Activated B cell treated with CpG ODN at 0.5 μM for 24 hours (primary cell): ENCODE measurements around the gene PMEL. TPM values are rescaled to one million over a fixed set of nuclear protein-coding genes. Genes with fewer than 3 reads are reported as not detected.

ENCODE experiments used
- ATAC-seq: fragments of 200-7000 bp; cut with Tn5 transposase; one replicate; pipeline ENCODE4 v1.10.0; 2021; ENCODE audit warnings: low read depth, mild to moderate bottlenecking, moderate library complexity
- CTCF ChIA-PET: fragments of 350-600 bp; sonication (Branson Sonifier 250); formaldehyde crosslinking; loops from one replicate; lab custom pipeline; 2021; ENCODE audit warnings: antibody characterized with exemption; lab: Charles Lee
- POLR2A ChIA-PET: fragments of 350-600 bp; sonication (Branson Sonifier 250); formaldehyde crosslinking; loops from one replicate; lab custom pipeline; 2021; ENCODE audit warnings: antibody characterized with exemption; lab: Charles Lee
- DNase-seq: peaks from one replicate; pipeline ENCODE4 v3.0.0; 2022
- H3K27ac Mint-ChIP-seq: one replicate; pipeline ENCODE4 v1.8.0; 2020; ENCODE audit warnings: mixed read lengths
- H3K27me3 Mint-ChIP-seq: one replicate; pipeline ENCODE4 v1.8.0; 2021; ENCODE audit warnings: mixed read lengths
- H3K36me3 Mint-ChIP-seq: one replicate; pipeline ENCODE4 v1.8.0; 2021; ENCODE audit warnings: low read depth, mixed read lengths
- H3K4me1 Mint-ChIP-seq: one replicate; pipeline ENCODE4 v1.8.0; 2021; ENCODE audit warnings: mixed read lengths
- H3K4me3 Mint-ChIP-seq: one replicate; pipeline ENCODE4 v1.8.0; 2020; ENCODE audit warnings: mild to moderate bottlenecking, mixed read lengths
- H3K9me3 Mint-ChIP-seq: one replicate; pipeline ENCODE4 v1.8.0; 2020; ENCODE audit warnings: mixed read lengths
- intact Hi-C: fragments of 100-400 bp; cut with micrococcal nuclease; formaldehyde crosslinking; loops from one replicate; pipeline ENCODE4 v1.15.1; 2024
- total RNA-seq: library from RNA; stranded (reverse); gene quantifications from 2 replicates; pipeline ENCODE4 v1.2.3, GENCODE V29; 2022
- TF ChIP-seq, protein P1 (sequence below): fragments of 200-600 bp; IDR thresholded peaks from one replicate; pipeline ENCODE4 v1.8.0; 2022; ENCODE audit warnings: antibody characterized with exemption, mild to moderate bottlenecking

Gene PMEL
- total RNA-seq, 1 donor from 2014 or later = not detected

DNA sequence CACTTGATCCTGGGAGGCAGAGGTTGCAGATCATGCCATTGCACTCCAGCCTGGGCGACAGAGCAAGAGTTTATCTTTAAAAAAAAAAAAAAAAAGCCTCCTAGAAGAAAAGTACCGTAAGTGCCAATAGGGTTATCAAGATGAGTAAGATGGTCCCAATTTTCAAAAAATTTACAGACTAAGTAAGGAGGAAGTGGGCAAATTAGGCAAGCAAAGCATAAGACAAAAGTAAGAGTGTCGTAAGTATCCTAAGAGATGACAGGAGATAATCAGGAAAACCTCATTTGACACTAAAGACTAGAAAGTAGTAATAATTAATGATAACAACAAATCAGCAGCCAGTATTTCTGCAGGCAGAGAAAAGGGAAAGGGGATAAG, 50.4 kb downstream of the PMEL start:
- TF ChIP-seq, protein P1, sequence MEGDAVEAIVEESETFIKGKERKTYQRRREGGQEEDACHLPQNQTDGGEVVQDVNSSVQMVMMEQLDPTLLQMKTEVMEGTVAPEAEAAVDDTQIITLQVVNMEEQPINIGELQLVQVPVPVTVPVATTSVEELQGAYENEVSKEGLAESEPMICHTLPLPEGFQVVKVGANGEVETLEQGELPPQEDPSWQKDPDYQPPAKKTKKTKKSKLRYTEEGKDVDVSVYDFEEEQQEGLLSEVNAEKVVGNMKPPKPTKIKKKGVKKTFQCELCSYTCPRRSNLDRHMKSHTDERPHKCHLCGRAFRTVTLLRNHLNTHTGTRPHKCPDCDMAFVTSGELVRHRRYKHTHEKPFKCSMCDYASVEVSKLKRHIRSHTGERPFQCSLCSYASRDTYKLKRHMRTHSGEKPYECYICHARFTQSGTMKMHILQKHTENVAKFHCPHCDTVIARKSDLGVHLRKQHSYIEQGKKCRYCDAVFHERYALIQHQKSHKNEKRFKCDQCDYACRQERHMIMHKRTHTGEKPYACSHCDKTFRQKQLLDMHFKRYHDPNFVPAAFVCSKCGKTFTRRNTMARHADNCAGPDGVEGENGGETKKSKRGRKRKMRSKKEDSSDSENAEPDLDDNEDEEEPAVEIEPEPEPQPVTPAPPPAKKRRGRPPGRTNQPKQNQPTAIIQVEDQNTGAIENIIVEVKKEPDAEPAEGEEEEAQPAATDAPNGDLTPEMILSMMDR = no peak
- no peak for DNase-seq
- Mint-ChIP-seq H3K4me1 (peaks cover 21% of the 10 kb centered on the region), H3K9me3 (no peaks in the 10 kb centered on the region), H3K4me3 (no peak overlapping the region), H3K27ac (peak overlapping the region; percentile 9), H3K27me3 (no peaks in the 10 kb centered on the region), H3K36me3 (peaks cover 39% of the 10 kb centered on the region)
- no peak for ATAC-seq
- POLR2A ChIA-PET = interaction anchor here (0.6 kb wide), 1 partner anchor 202 kb away, joined by 8 read pairs; no protein-coding TSS in a partner anchor
- CTCF ChIA-PET = interaction anchor here (1.1 to 1.4 kb wide), 2 partner anchors 11 to 25 kb away, joined by 5 to 6 read pairs; no protein-coding TSS in a partner anchor
- intact Hi-C loops = no loop called here

DNA sequence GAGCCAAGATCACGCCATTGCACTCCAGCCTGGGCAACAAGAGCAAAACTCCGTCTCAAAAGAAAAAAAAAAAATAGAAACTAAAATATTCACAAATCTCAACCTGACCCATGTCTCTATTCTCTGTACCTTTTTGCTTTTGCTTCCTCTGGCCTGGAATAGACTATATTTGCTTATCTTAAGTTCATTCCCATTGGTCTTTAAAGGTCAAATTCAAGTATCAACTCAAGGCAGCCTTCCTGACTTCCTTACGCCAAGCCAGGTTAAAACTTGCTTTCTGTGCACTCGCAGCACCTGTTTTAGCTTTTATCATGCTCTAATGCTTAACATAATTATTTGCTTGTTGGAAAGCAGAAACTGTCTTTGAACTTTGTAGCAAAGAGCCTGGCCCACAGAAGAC, 52.9 kb downstream of the PMEL start:
- no peak for ATAC-seq
- CTCF ChIA-PET = interaction anchor here (0.7 kb wide), 1 partner anchor 71 kb away, joined by 3 read pairs; no protein-coding TSS in a partner anchor
- H3K27me3 Mint-ChIP-seq = no peaks in the 10 kb centered on the region
- POLR2A ChIA-PET = no interaction called here
- H3K4me3 Mint-ChIP-seq = no peak overlapping the region
- H3K27ac Mint-ChIP-seq = no peak overlapping the region
- H3K36me3 Mint-ChIP-seq = peaks cover 45% of the 10 kb centered on the region
- H3K4me1 Mint-ChIP-seq = peaks cover 21% of the 10 kb centered on the region
- TF ChIP-seq, protein P1 = no peak
- no peaks in the 10 kb centered on the region for H3K9me3 Mint-ChIP-seq
- intact Hi-C loops = no loop called here
- no peak for DNase-seq

DNA sequence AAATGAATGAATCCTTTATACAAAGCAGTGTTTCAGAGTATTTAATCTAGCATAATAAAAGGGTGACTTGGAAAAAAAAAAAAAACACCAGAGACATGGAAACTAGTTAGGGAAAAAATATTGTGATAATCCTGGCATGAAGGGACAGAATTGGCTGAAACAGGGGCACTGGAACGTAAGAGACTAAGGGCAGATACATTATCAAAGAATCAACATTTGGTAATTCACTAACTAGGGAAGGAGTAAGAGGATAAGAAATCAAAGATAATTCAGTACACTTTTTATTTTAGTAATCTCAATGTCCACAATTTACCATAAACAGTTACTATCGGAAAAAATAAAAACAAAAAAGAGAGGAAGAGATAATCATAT, 56.3 kb downstream of the PMEL start:
- H3K27ac Mint-ChIP-seq = no peak overlapping the region
- CTCF ChIA-PET = no interaction called here
- no peak for ATAC-seq
- no peak overlapping the region for H3K4me3 Mint-ChIP-seq
- no peaks in the 10 kb centered on the region for H3K27me3 Mint-ChIP-seq
- POLR2A ChIA-PET = no interaction called here
- peaks cover 14% of the 10 kb centered on the region for H3K4me1 Mint-ChIP-seq
- H3K9me3 Mint-ChIP-seq = no peaks in the 10 kb centered on the region
- TF ChIP-seq, protein P1 = no peak
- H3K36me3 Mint-ChIP-seq = peaks cover 29% of the 10 kb centered on the region
- DNase-seq = no peak
- intact Hi-C loops = no loop called here

DNA sequence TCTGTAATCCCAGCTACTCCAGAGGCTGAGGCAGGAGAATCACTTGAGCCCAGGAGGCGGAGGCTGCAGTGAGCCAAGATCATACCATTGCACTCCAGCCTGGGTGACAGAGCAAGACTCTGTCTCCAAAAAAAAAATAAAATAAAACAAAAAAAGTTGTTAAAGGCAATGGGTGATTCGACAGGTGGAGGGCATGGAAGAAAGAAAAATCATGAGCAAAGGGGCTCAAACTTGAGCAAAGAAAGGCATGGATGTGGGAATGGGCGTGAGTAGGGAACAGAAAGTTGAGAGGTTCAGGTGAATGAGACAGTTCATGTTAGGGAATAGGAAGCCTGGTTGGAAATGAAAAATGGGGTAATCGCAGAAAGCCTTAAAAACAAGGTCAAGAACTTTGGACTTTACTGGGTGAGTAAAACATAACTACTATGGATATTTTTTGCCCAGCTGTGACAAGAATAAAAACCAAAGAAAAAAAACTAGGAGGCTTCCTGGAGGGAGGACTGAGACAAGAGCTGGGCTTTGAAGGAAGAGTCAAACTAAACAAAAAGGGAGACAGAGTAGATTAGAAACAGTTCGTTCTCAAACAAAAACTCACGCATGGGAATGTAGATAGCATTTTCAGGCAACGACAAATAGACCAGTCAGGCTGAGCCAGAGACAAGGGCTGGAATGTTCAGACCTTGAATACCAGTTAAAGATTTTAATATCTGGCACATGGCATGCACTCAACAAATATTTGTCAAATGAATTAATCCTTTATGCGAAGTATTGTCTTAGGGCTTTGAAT, 56.9 kb downstream of the PMEL start:
- H3K4me3 Mint-ChIP-seq = no peak overlapping the region
- no peak overlapping the region for H3K27ac Mint-ChIP-seq
- peaks cover 23% of the 10 kb centered on the region for H3K36me3 Mint-ChIP-seq
- H3K27me3 Mint-ChIP-seq = no peaks in the 10 kb centered on the region
- H3K9me3 Mint-ChIP-seq = no peaks in the 10 kb centered on the region
- ATAC-seq = no peak
- intact Hi-C loops = no loop called here
- peaks cover 10% of the 10 kb centered on the region for H3K4me1 Mint-ChIP-seq
- TF ChIP-seq, protein P1 = no peak
- POLR2A ChIA-PET = no interaction called here
- CTCF ChIA-PET = no interaction called here
- no peak for DNase-seq

DNA sequence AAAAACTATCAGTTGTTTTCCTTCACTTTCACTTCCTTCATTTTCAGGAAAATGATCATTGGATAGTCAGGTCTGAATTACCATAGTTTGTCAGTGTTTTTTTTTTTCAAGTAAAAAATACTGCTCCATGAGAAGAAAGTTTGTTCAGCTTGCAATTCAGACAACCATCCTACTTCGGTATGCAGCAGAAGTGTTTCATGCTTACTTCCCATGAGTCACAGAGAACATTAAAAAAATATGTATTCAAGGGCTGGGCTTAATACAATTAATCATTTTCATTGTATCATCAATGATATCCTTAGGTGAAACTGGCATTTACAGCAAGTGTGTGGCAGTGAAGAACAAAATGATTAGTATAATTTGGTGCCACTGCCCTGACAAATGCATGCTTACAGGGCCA, 59.8 kb downstream of the PMEL start:
- no peaks in the 10 kb centered on the region for H3K27me3 Mint-ChIP-seq
- H3K27ac Mint-ChIP-seq = no peak overlapping the region
- ChIA-PET CTCF (no interaction called here), POLR2A (no interaction called here)
- no peak overlapping the region for H3K4me3 Mint-ChIP-seq
- H3K4me1 Mint-ChIP-seq = peaks cover 4% of the 10 kb centered on the region
- H3K36me3 Mint-ChIP-seq = peaks cover 38% of the 10 kb centered on the region
- no peaks in the 10 kb centered on the region for H3K9me3 Mint-ChIP-seq
- intact Hi-C loops = no loop called here
- no peak for DNase-seq
- no peak for ATAC-seq
- TF ChIP-seq, protein P1 = no peak

Other genes with a start within 250 kb of the PMEL start
- 91.0 and 104 TPM in 2 replicates for gene BLOC1S1, start 250.0 kb downstream of the PMEL start, total RNA-seq
- gene RDH5, start 245.6 kb downstream of the PMEL start, total RNA-seq = 10.3 and 16.5 TPM in 2 replicates
- gene CD63, start 237.0 kb downstream of the PMEL start, total RNA-seq = 104 and 111 TPM in 2 replicates
- 5.2 and 6.4 TPM in 2 replicates for gene GDF11, start 222.9 kb downstream of the PMEL start, total RNA-seq
- 53.6 and 58.7 TPM in 2 replicates for gene SARNP, start 148.3 kb downstream of the PMEL start, total RNA-seq
- 68.0 and 70.9 TPM in 2 replicates for gene ORMDL2, start 148.0 kb downstream of the PMEL start, total RNA-seq
- 34.2 and 37.4 TPM in 2 replicates for gene DNAJC14, start 136.5 kb downstream of the PMEL start, total RNA-seq
- gene MMP19, start 123.1 kb downstream of the PMEL start, total RNA-seq = 0.31 TPM in 1 of 2 replicates, not detected in the other
- 39.6 and 41.7 TPM in 2 replicates for gene PYM1, start 38.1 kb downstream of the PMEL start, total RNA-seq
- 86.8 and 95.9 TPM in 2 replicates for gene DGKA, start 34.9 kb downstream of the PMEL start, total RNA-seq
- 25.7 and 29.0 TPM in 2 replicates for gene CDK2, start 788 bp upstream of the PMEL start, total RNA-seq
- 82.1 and 83.8 TPM in 2 replicates for gene RAB5B, start 8.0 kb upstream of the PMEL start, total RNA-seq
- gene SUOX, start 31.2 kb upstream of the PMEL start, total RNA-seq = 5.4 and 5.6 TPM in 2 replicates
- gene IKZF4, start 55.0 kb upstream of the PMEL start, total RNA-seq = 4.1 and 6.4 TPM in 2 replicates
- 23.9 and 28.1 TPM in 2 replicates for gene RPS26, start 75.9 kb upstream of the PMEL start, total RNA-seq
- not detected in 2 replicates for gene ERBB3, start 114.1 kb upstream of the PMEL start, total RNA-seq
- gene PA2G4, start 138.5 kb upstream of the PMEL start, total RNA-seq = 137 and 155 TPM in 2 replicates
- 5,829 and 6,631 TPM in 2 replicates for gene RPL41, start 150.6 kb upstream of the PMEL start, total RNA-seq
- gene ZC3H10, start 152.2 kb upstream of the PMEL start, total RNA-seq = 15.4 and 17.1 TPM in 2 replicates
- 120 and 137 TPM in 2 replicates for gene ESYT1, start 162.2 kb upstream of the PMEL start, total RNA-seq
- 25.2 and 36.2 TPM in 2 replicates for gene MYL6B, start 186.5 kb upstream of the PMEL start, total RNA-seq
- gene MYL6, start 192.3 kb upstream of the PMEL start, total RNA-seq = 921 and 1,059 TPM in 2 replicates
- gene SMARCC2, start 223.4 kb upstream of the PMEL start, total RNA-seq = 109 and 136 TPM in 2 replicates